Measurements from ENCODE around the gene LETM1. TPM values are rescaled to one million over a fixed set of nuclear protein-coding genes. Genes with fewer than 3 reads are reported as not detected.
"Not testable (repeated sequence)": the region's sequence is repeated elsewhere in the genome, so short reads cannot be mapped to it uniquely, and the experiment has no call there.

LETM1 gene
- total and polyA plus RNA-seq, 4 donors = 12.2 to 46.9 (median 24.1) TPM

- H3K27me3 ChIP-seq (ENCODE audit: control insufficient read depth in 4 of 4, insufficient read depth in 4 of 4, low read length in 3 of 4) = no peaks in the 10 kb centered on the region
- WGBS = 95% methylated on average over 7 of the region's 7 CpGs
- H3K4me3 ChIP-seq (ENCODE audit: low read depth in 1 of 3, low read length in 3 of 3) = no peak overlapping the region
- H3K27ac ChIP-seq (ENCODE audit: low read depth in 1 of 2, low read length in 2 of 2) = no peak overlapping the region
- H3K4me1 ChIP-seq (ENCODE audit: control insufficient read depth in 4 of 4, insufficient read depth in 4 of 4, low read length in 3 of 4) = no peaks in the 10 kb centered on the region
- DNase-seq (ENCODE audit: low spot score) = no peak
- H3K9me3 ChIP-seq (ENCODE audit: control insufficient read depth in 4 of 4, low read length in 3 of 4) = no peaks in the 10 kb centered on the region
- no peak overlapping the region for H3K9ac ChIP-seq (ENCODE audit: low read depth in 1 of 2, low read length in 2 of 2)
- TF ChIP-seq ZBTB33 (IDR thresholded peaks at IDR 0.05) = no peak
- TF ChIP-seq CTCF (IDR thresholded peaks at IDR 0.05; ENCODE audit: low read depth, low read length, missing input control) = no peak
- no peak for TF ChIP-seq RXRA (IDR thresholded peaks at IDR 0.05)
- no peak for TF ChIP-seq SP1 (IDR thresholded peaks at IDR 0.05)
- no peak for TF ChIP-seq RAD21 (IDR thresholded peaks at IDR 0.05)
- TF ChIP-seq JUND (IDR thresholded peaks at IDR 0.05) = no peak
- TF ChIP-seq EGR1 (IDR thresholded peaks at IDR 0.05; ENCODE audit: low read depth in 2 of 2) = no peak
- H3K36me3 ChIP-seq (ENCODE audit: control insufficient read depth in 4 of 4, insufficient read depth in 3 of 4, low read depth in 1 of 4, low read length in 3 of 4) = peaks cover 19 to 68% (median 44%) of the 10 kb centered on the region in 4 donors
Measured at GRCh38 chr4:1836650-1837049, 19.3 kb downstream of the LETM1 start.

- not testable (repeated sequence) for H3K27ac ChIP-seq (ENCODE audit: low read depth in 1 of 2, low read length in 2 of 2); H3K9me3 ChIP-seq (ENCODE audit: control insufficient read depth in 4 of 4, low read length in 3 of 4); H3K9ac ChIP-seq (ENCODE audit: low read depth in 1 of 2, low read length in 2 of 2); H3K4me3 ChIP-seq (ENCODE audit: low read depth in 1 of 3, low read length in 3 of 3); H3K4me1 ChIP-seq (ENCODE audit: control insufficient read depth in 4 of 4, insufficient read depth in 4 of 4, low read length in 3 of 4); DNase-seq (ENCODE audit: low spot score); H3K27me3 ChIP-seq (ENCODE audit: control insufficient read depth in 4 of 4, insufficient read depth in 4 of 4, low read length in 3 of 4)
- peaks cover 23 to 67% (median 46%) of the 10 kb centered on the region in 4 donors for H3K36me3 ChIP-seq (ENCODE audit: control insufficient read depth in 4 of 4, insufficient read depth in 3 of 4, low read depth in 1 of 4, low read length in 3 of 4)
- WGBS = 98% methylated on average over 8 of the region's 8 CpGs
Measured at GRCh38 chr4:1835836-1836235, 20.1 kb downstream of the LETM1 start.

- 96% methylated on average over 21 of the region's 21 CpGs for WGBS
- Histone ChIP-seq H3K9me3 (ENCODE audit: control insufficient read depth in 4 of 4, low read length in 3 of 4) (no peaks in the 10 kb centered on the region), H3K27ac (ENCODE audit: low read depth in 1 of 2, low read length in 2 of 2) (no peak overlapping the region), H3K27me3 (ENCODE audit: control insufficient read depth in 4 of 4, insufficient read depth in 4 of 4, low read length in 3 of 4) (no peaks in the 10 kb centered on the region), H3K4me1 (ENCODE audit: control insufficient read depth in 4 of 4, insufficient read depth in 4 of 4, low read length in 3 of 4) (no peaks in the 10 kb centered on the region), H3K4me3 (ENCODE audit: low read depth in 1 of 3, low read length in 3 of 3) (no peak overlapping the region), H3K9ac (ENCODE audit: low read depth in 1 of 2, low read length in 2 of 2) (no peak overlapping the region), H3K36me3 (ENCODE audit: control insufficient read depth in 4 of 4, insufficient read depth in 3 of 4, low read depth in 1 of 4, low read length in 3 of 4) (peaks cover 19 to 65% (median 42%) of the 10 kb centered on the region in 4 donors)
- DNase-seq (ENCODE audit: low spot score) = no peak
- TF ChIP-seq NR2F2 (IDR thresholded peaks at IDR 0.05) (no peak), RXRA (IDR thresholded peaks at IDR 0.05) (no peak), MAX (IDR thresholded peaks at IDR 0.05) (no peak), FOXA2 (IDR thresholded peaks at IDR 0.05) (no peak), SP1 (IDR thresholded peaks at IDR 0.05) (no peak), REST (IDR thresholded peaks at IDR 0.05) (no peak), JUND (IDR thresholded peaks at IDR 0.05) (no peak), EGR1 (IDR thresholded peaks at IDR 0.05; ENCODE audit: low read depth in 2 of 2) (no peak), TAF1 (conservative IDR thresholded peaks at IDR 0.05) (no peak), YY1 (IDR thresholded peaks at IDR 0.05) (no peak), HNF4G (IDR thresholded peaks at IDR 0.05) (no peak), ZBTB33 (IDR thresholded peaks at IDR 0.05) (no peak), FOXA1 (IDR thresholded peaks at IDR 0.05) (no peak), HNF4A (conservative IDR thresholded peaks at IDR 0.05) (no peak), ATF3 (IDR thresholded peaks at IDR 0.05) (no peak), GABPA (IDR thresholded peaks at IDR 0.05 in 1 of 2, conservative IDR thresholded peaks at IDR 0.05 in 1 of 2) (no peak), RAD21 (IDR thresholded peaks at IDR 0.05) (no peak)
Measured at GRCh38 chr4:1834047-1834775, 21.7 kb downstream of the LETM1 start.

Measured in liver (tissue), 9 donors.